HG03460 (cell line): ENCODE results near the gene DPH2.
A peak's percentile ranks its signal among the peaks of the same experiment; 100 is the strongest.

ENCODE experiments used
- ATAC-seq: cut with Tn5 transposase; IDR thresholded peaks from one replicate; pipeline ENCODE4 v1.9.1; 2021; ENCODE audit not compliant: unreplicated experiment

The DPH2 gene

GRCh38 chr1:43969746-43970466 lies at the start of gene DPH2:
Gene DPH2 (plus strand): TSS chr1:43970010. CDS start chr1:43970176, 166 bp downstream.
- ATAC-seq = peak; percentile 68

DNA sequence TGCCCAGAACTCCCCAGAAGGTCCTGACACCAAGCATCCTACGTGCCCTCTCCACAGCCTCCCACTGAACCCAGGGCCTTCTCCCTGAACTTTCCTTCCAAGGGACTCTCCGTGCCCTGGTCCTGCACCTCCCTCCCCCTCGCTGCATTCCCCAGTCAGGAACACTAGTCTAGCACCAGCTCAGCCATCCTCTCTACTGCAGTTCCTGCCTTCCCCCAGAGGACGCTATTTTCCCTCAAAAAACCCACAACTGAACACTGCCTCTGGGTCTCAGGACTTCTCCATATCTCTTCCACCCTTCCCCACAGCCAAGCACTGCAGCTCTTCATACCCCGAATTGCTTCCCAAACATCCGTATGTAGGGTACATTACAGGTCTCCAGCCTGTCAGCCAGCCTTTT lies 48.8 kb upstream of the DPH2 start:
- no peak for ATAC-seq

- ATAC-seq = no peak
Measured at GRCh38 chr1:43924516-43924915, 45.3 kb upstream of the DPH2 start.

GRCh38 chr1:43925846-43926245 lies 44.0 kb upstream of the DPH2 start:
- ATAC-seq = no peak

- no peak for ATAC-seq
Measured at GRCh38 chr1:43930168-43930948, 39.5 kb upstream of the DPH2 start.

- ATAC-seq = no peak
Measured at GRCh38 chr1:43930949-43931275, 38.9 kb upstream of the DPH2 start.

GRCh38 chr1:43931711-43932660 lies 37.8 kb upstream of the DPH2 start:
- ATAC-seq = no peak

DNA sequence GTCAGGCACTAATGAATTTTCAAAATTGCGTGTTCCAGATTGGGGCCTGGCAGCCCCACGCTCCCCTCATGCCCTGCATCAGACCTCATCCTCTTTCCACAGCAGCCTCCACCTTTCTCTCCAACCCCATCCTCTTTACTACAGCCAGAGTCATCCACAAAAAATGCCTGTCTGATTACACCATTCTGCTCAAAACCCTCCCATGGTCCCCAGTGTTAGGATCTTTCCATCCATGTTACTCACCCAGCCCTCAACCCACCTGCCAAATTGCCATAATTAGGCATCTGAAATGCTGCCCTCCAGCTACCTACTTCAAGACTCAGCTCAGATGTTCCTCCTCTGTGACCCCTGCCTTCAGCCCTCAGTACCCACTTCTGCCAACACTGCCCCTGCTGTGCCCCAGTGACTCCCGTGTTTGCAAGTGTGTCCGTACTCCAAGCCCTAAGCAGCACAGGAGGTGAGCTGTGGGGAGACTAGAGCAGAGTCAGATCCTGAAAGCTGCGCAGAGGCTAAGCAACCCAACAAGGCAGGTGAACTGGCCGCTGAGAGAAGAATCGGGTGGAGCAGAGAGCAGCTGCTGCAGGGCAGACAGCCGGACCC lies 36.9 kb upstream of the DPH2 start:
- ATAC-seq = no peak

GRCh38 chr1:43933386-43934100 lies 36.3 kb upstream of the DPH2 start, which contains the start of gene ARTN:
Gene ARTN (plus strand): TSS chr1:43933801. CDS start chr1:43935657, 1,856 bp downstream.
- no peak for ATAC-seq

DNA sequence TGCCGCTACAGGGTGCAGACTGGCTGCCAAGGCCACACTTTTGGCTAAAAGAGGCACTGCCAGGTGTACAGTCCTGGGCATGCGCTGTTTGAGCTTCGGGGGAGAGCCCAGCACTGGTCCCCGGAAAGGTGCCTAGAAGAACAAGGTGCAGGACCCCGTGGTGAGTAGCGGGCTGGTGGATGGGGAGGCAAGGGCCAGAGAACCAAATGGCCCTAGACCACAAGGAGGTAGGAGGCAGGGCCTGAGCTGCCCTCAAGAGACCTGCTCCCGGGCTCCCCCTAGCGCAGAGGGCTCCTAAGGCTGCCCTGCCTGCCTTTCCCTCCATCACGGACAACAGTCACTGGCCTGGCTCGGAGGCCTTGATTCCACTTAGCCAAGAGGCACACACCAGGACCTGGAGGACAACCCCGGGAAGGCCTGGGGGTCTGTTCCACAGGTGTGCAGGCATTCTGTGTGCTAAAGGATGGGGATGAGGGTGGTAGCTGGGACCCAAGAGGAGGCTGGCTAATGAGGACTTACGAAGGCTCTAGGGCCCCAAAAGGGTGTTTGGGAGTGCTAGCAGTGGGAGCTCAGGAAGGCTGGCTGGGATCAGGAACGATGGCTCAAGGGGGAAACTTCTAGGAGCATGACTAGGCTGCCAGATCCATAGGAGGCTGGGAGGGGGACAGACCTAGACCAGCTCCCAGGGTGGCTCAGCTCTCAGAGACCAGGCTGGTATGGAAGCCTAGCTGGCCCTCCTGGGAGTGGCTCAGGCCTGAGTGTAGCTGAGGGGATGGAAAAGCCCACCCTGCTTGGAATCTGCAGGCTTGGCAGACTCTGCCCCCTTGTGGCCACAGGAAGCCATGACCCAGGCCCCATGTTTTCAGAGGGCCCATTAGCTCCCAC lies 35.5 kb upstream of the DPH2 start:
- ATAC-seq = no peak

DNA sequence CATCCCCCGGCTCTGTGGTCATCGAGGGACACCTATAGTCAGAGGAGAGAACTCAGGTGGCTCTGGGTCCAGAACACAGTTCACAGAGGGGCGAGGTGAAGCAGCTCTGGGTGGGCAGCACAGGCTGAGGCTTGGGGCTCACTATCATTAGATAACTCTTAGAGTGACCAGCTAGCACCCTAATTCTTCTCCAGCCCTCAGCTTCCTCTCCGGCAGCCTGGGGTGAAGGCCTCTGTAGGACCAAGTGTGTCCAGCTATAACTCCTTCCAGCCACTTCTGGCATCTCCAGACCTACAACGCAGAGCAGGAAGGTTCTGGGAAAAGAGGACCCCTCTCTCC lies 34.9 kb upstream of the DPH2 start:
- ATAC-seq = no peak

GRCh38 chr1:43935711-43936427 lies 33.9 kb upstream of the DPH2 start:
- ATAC-seq = no peak

GRCh38 chr1:43936431-43937151 lies 33.2 kb upstream of the DPH2 start:
- no peak for ATAC-seq

GRCh38 chr1:43937179-43937865 lies 32.5 kb upstream of the DPH2 start:
- ATAC-seq = no peak

DNA sequence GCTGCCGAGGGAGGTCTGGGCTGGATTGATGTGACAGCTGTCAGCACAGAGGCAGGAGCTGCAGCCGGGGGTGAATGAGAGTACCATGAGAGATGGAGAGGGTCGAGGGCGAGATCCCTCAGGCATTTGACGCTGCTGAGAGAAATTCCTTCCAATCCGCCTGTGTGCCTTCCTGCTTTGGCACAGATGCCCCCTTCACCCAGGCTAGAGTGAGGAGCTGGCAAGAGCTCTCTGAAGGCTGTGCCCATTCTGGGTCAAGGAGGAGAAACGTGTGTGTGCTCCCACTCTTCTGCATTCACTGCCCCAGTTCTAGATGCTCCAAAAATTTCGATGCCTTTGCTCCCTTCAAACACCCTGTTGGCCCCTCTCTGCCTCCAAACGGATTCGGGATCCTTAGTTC lies 31.4 kb upstream of the DPH2 start:
- no peak for ATAC-seq

GRCh38 chr1:43938892-43939587 lies 30.8 kb upstream of the DPH2 start:
- ATAC-seq = no peak

DNA sequence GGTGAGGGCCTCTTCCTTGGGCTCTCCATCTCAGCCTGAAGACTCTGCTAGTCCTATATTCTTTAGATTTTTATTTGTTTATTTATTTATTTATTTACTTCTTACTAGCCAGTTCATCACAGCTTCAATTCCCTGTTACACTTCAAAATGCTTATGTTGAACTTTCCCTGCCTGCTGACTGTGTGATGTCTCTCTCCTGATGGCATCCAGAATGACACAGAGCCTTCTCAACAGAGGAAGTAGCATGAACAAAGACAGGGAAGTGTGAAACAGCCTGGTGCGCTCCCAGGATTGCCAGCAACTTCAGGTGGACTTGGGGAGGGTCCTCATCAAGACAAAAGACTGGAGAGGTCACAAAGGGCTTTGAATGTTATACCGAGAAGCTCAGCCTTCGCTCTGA lies 27.4 kb upstream of the DPH2 start:
- ATAC-seq = no peak
